HepG2 (cell line): ENCODE data around the gene CDR2L. TPM values are rescaled to one million over a fixed set of nuclear protein-coding genes. Genes with fewer than 3 reads are reported as not detected.

Experiments
- ATAC-seq: fragments of 200-7000 bp; cut with Tn5 transposase; 3 replicates; pipeline ENCODE4 v1.9.1; 2020; ENCODE audit warnings: mild to moderate bottlenecking, moderate library complexity
- BruUV-seq: library from RNA; stranded (reverse); fragments of 400-500 nt; replicated peaks from 2 replicates; lab custom pipeline; 2021; lab: Mats Ljungman, UMichigan
- CTCF ChIA-PET: fragments of 300-600 bp; formaldehyde crosslinking; extraction: SDS; loops from one replicate; lab custom pipeline; 2021; ENCODE audit warnings: low total read pairs, inconsistent platforms, low intra/inter-chr PET ratio; lab: Yijun Ruan, JAX
- POLR2A ChIA-PET: fragments of 350-600 bp; sonication (Branson Sonifier 250); formaldehyde crosslinking; loops from one replicate; lab custom pipeline; 2020; ENCODE audit warnings: antibody characterized with exemption, inconsistent platforms; lab: Yijun Ruan, JAX
- DNase-seq: peaks from one replicate; pipeline ENCODE4 v3.0.0-alpha.2; 2015; ENCODE audit warnings: low spot score
- FAIRE-seq: peaks from 3 replicates; lab custom pipeline; 2011; peaks lifted over from hg19 to GRCh38; lab: Jason Lieb, UNC
- H2AFZ ChIP-seq: one replicate; pipeline ENCODE4 v1.6.1; 2011; ENCODE audit warnings: low read length, inconsistent platforms
- H3K27ac ChIP-seq: fragments of 300-600 bp; 3 replicates; pipeline ENCODE4 v1.8.0; 2011; ENCODE audit warnings: mixed run types, mild to moderate bottlenecking, mixed read lengths, low read length, inconsistent platforms; ENCODE audit not compliant: insufficient read depth; ENCODE audit errors: extremely low read length
- H3K27me3 ChIP-seq, 2 experiments: fragments of 200-600 bp in 1 of 2; 2 replicates in 1 of 2; 3 replicates in 1 of 2; pipeline versions ENCODE4 v1.6.0 to v1.8.0; 2011; ENCODE audit warnings: low read length in 2 of 2, mild to moderate bottlenecking in 2 of 2, moderate library complexity in 2 of 2, inconsistent platforms in 1 of 2; ENCODE audit not compliant: insufficient read depth in 2 of 2, control insufficient read depth in 1 of 2
- H3K36me3 ChIP-seq, 2 experiments: fragments of 200-600 bp in 1 of 2; replicated peaks in 1 of 2; 2 replicates in 1 of 2; 3 replicates in 1 of 2; pipeline versions ENCODE4 v1.5.1 to v1.8.0; 2011; ENCODE audit warnings: low read length in 2 of 2, inconsistent platforms in 1 of 2; ENCODE audit not compliant: insufficient read depth in 2 of 2, control insufficient read depth in 1 of 2
- H3K4me1 ChIP-seq: 2 replicates; pipeline ENCODE4 v1.5.1; 2012; ENCODE audit warnings: low read length, inconsistent platforms; ENCODE audit not compliant: insufficient read depth
- H3K4me2 ChIP-seq: 2 replicates; pipeline ENCODE4 v1.6.0; 2011; ENCODE audit warnings: low read depth, low read length, inconsistent platforms
- H3K4me3 ChIP-seq, 3 experiments: fragments of 200-600 bp in 1 of 3; sonication (generic), shearing (Covaris generic) in 1 of 3; replicated peaks in 1 of 3; 2 replicates each; pipeline ENCODE4 v1.5.1; 2011 to 2016; ENCODE audit warnings: low read length in 3 of 3, inconsistent platforms in 2 of 3, low read depth in 2 of 3, mild to moderate bottlenecking in 2 of 3, control low read depth in 1 of 3, mixed read lengths in 1 of 3; ENCODE audit not compliant: insufficient read depth in 1 of 3
- H3K79me2 ChIP-seq: one replicate; pipeline ENCODE4 v1.6.1; 2011; ENCODE audit warnings: low read length, inconsistent platforms; ENCODE audit not compliant: insufficient read depth
- H3K9ac ChIP-seq: 2 replicates; pipeline ENCODE4 v1.6.0; 2011; ENCODE audit warnings: mild to moderate bottlenecking, low read depth, low read length, inconsistent platforms; ENCODE audit not compliant: insufficient read depth
- H3K9me3 ChIP-seq: 2 replicates; pipeline ENCODE4 v1.5.1; 2012; ENCODE audit warnings: mild to moderate bottlenecking, low read length
- H4K20me1 ChIP-seq: 2 replicates; pipeline ENCODE4 v1.6.0; 2011; ENCODE audit warnings: inconsistent platforms, mild to moderate bottlenecking, low read length, moderate library complexity; ENCODE audit not compliant: insufficient read depth
- BHLHE40 ChIP-seq: IDR thresholded peaks from 2 replicates; pipeline ENCODE4 v1.6.1; 2011; ENCODE audit warnings: low read length, improper control_type of control experiment
- ELF3 ChIP-seq: IDR thresholded peaks from 2 replicates; pipeline ENCODE4 v1.6.1; 2016; ENCODE audit warnings: missing genetic modification reagents, missing compliant biosample characterization
- GATAD2A ChIP-seq: IDR thresholded peaks from 2 replicates; pipeline ENCODE4 v1.6.1; 2016
- KLF12 ChIP-seq: sonication (generic); formaldehyde crosslinking; IDR thresholded peaks from 2 replicates; pipeline ENCODE4 v1.4.0; 2020; ENCODE audit warnings: missing genetic modification reagents, borderline replicate concordance
- NFYB ChIP-seq: sonication (generic); formaldehyde crosslinking; IDR thresholded peaks from 2 replicates; pipeline ENCODE4 v1.4.0; 2020; ENCODE audit warnings: missing genetic modification reagents
- PCBP1 ChIP-seq: fragments of 200-400 bp; formaldehyde crosslinking; IDR thresholded peaks from 2 replicates; pipeline ENCODE4 v1.6.1; 2017; ENCODE audit warnings: mild to moderate bottlenecking, low read depth, low read length, borderline replicate concordance
- SAP130 ChIP-seq: IDR thresholded peaks from 2 replicates; pipeline ENCODE4 v1.6.1; 2016; ENCODE audit warnings: low read depth
- SOX13 ChIP-seq, 3 experiments: fragments of 450-650 bp in 1 of 3; sonication (generic) in 1 of 3; formaldehyde crosslinking in 1 of 3; IDR thresholded peaks in 2 of 3; conservative IDR thresholded peaks in 1 of 3; 2 replicates each; pipeline versions ENCODE4 v1.5.0 to v1.6.1; 2016 to 2020; ENCODE audit warnings: antibody characterized with exemption in 1 of 3, mild to moderate bottlenecking in 1 of 3, missing compliant biosample characterization in 1 of 3, missing genetic modification reagents in 1 of 3, moderate library complexity in 1 of 3
- ZNF225 ChIP-seq: sonication (generic); formaldehyde crosslinking; IDR thresholded peaks from 2 replicates; pipeline ENCODE4 v1.4.0; 2020; ENCODE audit warnings: mild to moderate bottlenecking, missing genetic modification reagents
- ZNF326 ChIP-seq: sonication (generic); formaldehyde crosslinking; IDR thresholded peaks from 2 replicates; pipeline ENCODE4 v1.4.0; 2020; ENCODE audit warnings: missing genetic modification reagents, borderline replicate concordance
- ZNF337 ChIP-seq: sonication (generic); formaldehyde crosslinking; IDR thresholded peaks from 2 replicates; pipeline ENCODE4 v1.5.1; 2020; ENCODE audit warnings: missing genetic modification reagents, low read depth, mild to moderate bottlenecking, borderline replicate concordance
- ZNF430 ChIP-seq: sonication (generic); formaldehyde crosslinking; IDR thresholded peaks from 2 replicates; pipeline ENCODE4 v1.9.0; 2021; ENCODE audit warnings: mild to moderate bottlenecking, missing genetic modification reagents
- WGBS: methylation state at CpG from one replicate; pipeline ENCODE4 v1.1.6; 2017; ENCODE audit warnings: low lambda C conversion rate; 5-methylcytosine and 5-hydroxymethylcytosine counted together
- in situ Hi-C: cut with HindIII; loops from 2 replicates; pipeline ENCODE4 v1.10.0; 2017; ENCODE audit warnings: low pct_unique_long_range_greater_than_20kb; ENCODE audit not compliant: extremely low pct_ligation_motif_present
- intact Hi-C: fragments of 100-400 bp; cut with micrococcal nuclease; formaldehyde crosslinking; loops from one replicate; pipeline ENCODE4 v1.10.0; 2022; ENCODE audit not compliant: unreplicated experiment
- polyA plus RNA-seq, 8 experiments: library from polyadenylated mRNA; depleted of rRNA in 3 of 8; stranded (reverse) in 7 of 8; unstranded in 1 of 8; fragments of >200 nt; fragmentation: Illumina TruSeq in 4 of 8; extraction: Trizol in 4 of 8; gene quantifications; 2 replicates each; pipeline versions ENCODE4 v1.2.1 to v1.2.3, GENCODE V29; 2011 to 2016; ENCODE audit warnings: low read depth in 4 of 8, missing spikeins in 1 of 8, mixed read lengths in 1 of 8; ENCODE audit not compliant: insufficient read depth in 1 of 8
- total RNA-seq, 5 experiments: library from RNA; depleted of rRNA; stranded (reverse); fragments of >200 nt; fragmentation: Illumina TruSeq; extraction: Trizol; gene quantifications; 2 replicates each; pipeline ENCODE4 v1.2.3, GENCODE V29; 2016; ENCODE audit warnings: low read depth in 1 of 5
- TF ChIP-seq, protein P1 (sequence below): sonication (generic); formaldehyde crosslinking; IDR thresholded peaks from 2 replicates; pipeline ENCODE4 v1.4.0; 2020; ENCODE audit warnings: missing genetic modification reagents
- TF ChIP-seq, protein P2 (sequence below): sonication (generic); formaldehyde crosslinking; IDR thresholded peaks from 2 replicates; pipeline ENCODE4 v1.5.0; 2020; ENCODE audit warnings: mild to moderate bottlenecking, missing genetic modification reagents
- TF ChIP-seq, protein P3 (sequence below): sonication (generic); formaldehyde crosslinking; conservative IDR thresholded peaks from 2 replicates; pipeline ENCODE4 v1.5.0; 2020; ENCODE audit warnings: missing genetic modification reagents
- TF ChIP-seq, protein P4 (sequence below): IDR thresholded peaks from 2 replicates; pipeline ENCODE4 v1.6.1; 2016; ENCODE audit warnings: control low read depth

The CDR2L gene
- total and polyA plus RNA-seq, 2 of the 13 experiments (the other 11 are each of a cell fraction or from before 2014, with no cell fraction given): 1.9 to 2.1 TPM

DNA sequence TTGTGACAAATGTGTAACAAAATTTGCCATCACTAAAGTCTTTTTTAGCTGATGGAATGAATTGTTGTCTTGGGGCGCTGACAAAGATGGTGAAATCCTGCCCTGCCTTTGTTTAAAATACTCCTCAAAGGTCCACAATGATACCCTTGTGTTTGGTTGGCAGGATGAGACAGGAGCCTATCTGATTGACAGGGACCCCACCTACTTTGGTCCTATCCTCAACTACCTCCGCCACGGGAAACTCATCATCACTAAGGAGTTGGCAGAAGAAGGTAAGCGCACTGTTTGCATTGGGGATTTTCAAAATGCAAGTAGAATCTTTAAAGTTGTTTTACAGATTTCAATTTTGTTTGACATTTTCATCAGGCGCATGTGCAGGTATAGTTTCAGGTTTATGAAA lies 61.6 kb downstream of the CDR2L start:
- POLR2A ChIA-PET: interaction anchor here (0.5 to 4.8 kb wide), 12 partner anchors 14 to 106 kb away, joined by 3 to 76 read pairs (median 6); partner anchors contain the start of genes ARMC7, MRPL58 and NT5C
- Histone ChIP-seq H3K36me3 (peaks cover 11 to 30% of the 10 kb centered on the region in 2 experiments), H3K9me3 (no peaks in the 10 kb centered on the region), H3K27me3 (no peaks in the 10 kb centered on the region; a peak in 1 of 5 replicates), H4K20me1 (no peaks in the 10 kb centered on the region; the same call in 1 of the 2 replicates), H2AFZ (no peak overlapping the region), H3K27ac (no peak overlapping the region), H3K4me3 (peak overlapping the region in 1 of 3 experiments; percentile 90; a peak in 1 of 6 replicates), H3K4me2 (peak overlapping the region; percentile 93), H3K9ac (peak overlapping the region; percentile 92; the same call in 1 of the 2 replicates), H3K4me1 (peaks cover 29% of the 10 kb centered on the region), H3K79me2 (peaks cover 29% of the 10 kb centered on the region)
- intact Hi-C loops: loop anchor here (5.0 kb wide), 1 partner anchor 38 kb away; the partner anchor contains the start of gene SLC16A5
- in situ Hi-C loops: no loop called here
- 66% methylated on average over 5 of the region's 5 CpGs for WGBS
- FAIRE-seq (peak; percentile 32), ATAC-seq (no peak), DNase-seq (peak; percentile 44)
- no TSS peak for BruUV-seq
- CTCF ChIA-PET: no interaction called here
- TF ChIP-seq, protein P1, sequence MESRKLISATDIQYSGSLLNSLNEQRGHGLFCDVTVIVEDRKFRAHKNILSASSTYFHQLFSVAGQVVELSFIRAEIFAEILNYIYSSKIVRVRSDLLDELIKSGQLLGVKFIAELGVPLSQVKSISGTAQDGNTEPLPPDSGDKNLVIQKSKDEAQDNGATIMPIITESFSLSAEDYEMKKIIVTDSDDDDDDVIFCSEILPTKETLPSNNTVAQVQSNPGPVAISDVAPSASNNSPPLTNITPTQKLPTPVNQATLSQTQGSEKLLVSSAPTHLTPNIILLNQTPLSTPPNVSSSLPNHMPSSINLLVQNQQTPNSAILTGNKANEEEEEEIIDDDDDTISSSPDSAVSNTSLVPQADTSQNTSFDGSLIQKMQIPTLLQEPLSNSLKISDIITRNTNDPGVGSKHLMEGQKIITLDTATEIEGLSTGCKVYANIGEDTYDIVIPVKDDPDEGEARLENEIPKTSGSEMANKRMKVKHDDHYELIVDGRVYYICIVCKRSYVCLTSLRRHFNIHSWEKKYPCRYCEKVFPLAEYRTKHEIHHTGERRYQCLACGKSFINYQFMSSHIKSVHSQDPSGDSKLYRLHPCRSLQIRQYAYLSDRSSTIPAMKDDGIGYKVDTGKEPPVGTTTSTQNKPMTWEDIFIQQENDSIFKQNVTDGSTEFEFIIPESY (CRISPR knock-in tag): peak; percentile 72; the same call in 1 of the 2 replicates
- TF ChIP-seq ZNF337 (CRISPR knock-in tag) (no peak), SAP130 (CRISPR knock-in tag) (0 out of 2 replicates have a peak, but pooled peaks have one; percentile 15), PCBP1 (no peak), GATAD2A (CRISPR knock-in tag) (no peak), BHLHE40 (no peak), SOX13 (IDR thresholded peaks at IDR 0.05) (no peak), SOX13 (CRISPR knock-in tag; conservative IDR thresholded peaks at IDR 0.05 in 1 of 2, IDR thresholded peaks at IDR 0.05 in 1 of 2) (peak in 1 of 2 experiments; percentile 32; a peak in 1 of 4 replicates), ZNF225 (CRISPR knock-in tag) (no peak), ZNF326 (CRISPR knock-in tag) (no peak), ZNF430 (CRISPR knock-in tag) (no peak), ELF3 (CRISPR knock-in tag) (0 out of 2 replicates have a peak, but pooled peaks have one; percentile 11), KLF12 (CRISPR knock-in tag) (no peak), NFYB (CRISPR knock-in tag) (0 out of 2 replicates have a peak, but pooled peaks have one; percentile 12)
- TF ChIP-seq, protein P2, sequence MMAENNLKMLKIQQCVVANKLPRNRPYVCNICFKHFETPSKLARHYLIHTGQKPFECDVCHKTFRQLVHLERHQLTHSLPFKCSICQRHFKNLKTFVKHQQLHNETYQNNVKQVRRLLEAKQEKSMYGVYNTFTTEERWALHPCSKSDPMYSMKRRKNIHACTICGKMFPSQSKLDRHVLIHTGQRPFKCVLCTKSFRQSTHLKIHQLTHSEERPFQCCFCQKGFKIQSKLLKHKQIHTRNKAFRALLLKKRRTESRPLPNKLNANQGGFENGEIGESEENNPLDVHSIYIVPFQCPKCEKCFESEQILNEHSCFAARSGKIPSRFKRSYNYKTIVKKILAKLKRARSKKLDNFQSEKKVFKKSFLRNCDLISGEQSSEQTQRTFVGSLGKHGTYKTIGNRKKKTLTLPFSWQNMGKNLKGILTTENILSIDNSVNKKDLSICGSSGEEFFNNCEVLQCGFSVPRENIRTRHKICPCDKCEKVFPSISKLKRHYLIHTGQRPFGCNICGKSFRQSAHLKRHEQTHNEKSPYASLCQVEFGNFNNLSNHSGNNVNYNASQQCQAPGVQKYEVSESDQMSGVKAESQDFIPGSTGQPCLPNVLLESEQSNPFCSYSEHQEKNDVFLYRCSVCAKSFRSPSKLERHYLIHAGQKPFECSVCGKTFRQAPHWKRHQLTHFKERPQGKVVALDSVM (CRISPR knock-in tag): no peak
- TF ChIP-seq, protein P3, sequence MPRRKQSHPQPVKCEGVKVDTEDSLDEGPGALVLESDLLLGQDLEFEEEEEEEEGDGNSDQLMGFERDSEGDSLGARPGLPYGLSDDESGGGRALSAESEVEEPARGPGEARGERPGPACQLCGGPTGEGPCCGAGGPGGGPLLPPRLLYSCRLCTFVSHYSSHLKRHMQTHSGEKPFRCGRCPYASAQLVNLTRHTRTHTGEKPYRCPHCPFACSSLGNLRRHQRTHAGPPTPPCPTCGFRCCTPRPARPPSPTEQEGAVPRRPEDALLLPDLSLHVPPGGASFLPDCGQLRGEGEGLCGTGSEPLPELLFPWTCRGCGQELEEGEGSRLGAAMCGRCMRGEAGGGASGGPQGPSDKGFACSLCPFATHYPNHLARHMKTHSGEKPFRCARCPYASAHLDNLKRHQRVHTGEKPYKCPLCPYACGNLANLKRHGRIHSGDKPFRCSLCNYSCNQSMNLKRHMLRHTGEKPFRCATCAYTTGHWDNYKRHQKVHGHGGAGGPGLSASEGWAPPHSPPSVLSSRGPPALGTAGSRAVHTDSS (CRISPR knock-in tag): no peak
- TF ChIP-seq, protein P4, sequence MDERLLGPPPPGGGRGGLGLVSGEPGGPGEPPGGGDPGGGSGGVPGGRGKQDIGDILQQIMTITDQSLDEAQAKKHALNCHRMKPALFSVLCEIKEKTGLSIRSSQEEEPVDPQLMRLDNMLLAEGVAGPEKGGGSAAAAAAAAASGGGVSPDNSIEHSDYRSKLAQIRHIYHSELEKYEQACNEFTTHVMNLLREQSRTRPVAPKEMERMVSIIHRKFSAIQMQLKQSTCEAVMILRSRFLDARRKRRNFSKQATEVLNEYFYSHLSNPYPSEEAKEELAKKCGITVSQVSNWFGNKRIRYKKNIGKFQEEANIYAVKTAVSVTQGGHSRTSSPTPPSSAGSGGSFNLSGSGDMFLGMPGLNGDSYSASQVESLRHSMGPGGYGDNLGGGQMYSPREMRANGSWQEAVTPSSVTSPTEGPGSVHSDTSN (CRISPR knock-in tag): peak; percentile 51; the same call in 1 of the 2 replicates
